Gastrocnemius medialis (tissue), 4 donors: ENCODE results near the gene POLR3B.
"Not testable (repeated sequence)": the region's sequence is repeated elsewhere in the genome, so short reads cannot be mapped to it uniquely, and the experiment has no call there.

Experiments used
- POLR2A ChIP-seq, 2 donors: fragments of 450-650 bp; IDR thresholded peaks; one replicate each; pipeline ENCODE4 v1.6.1; 2017; ENCODE audit warnings: antibody characterized with exemption in 2 of 2, mild to moderate bottlenecking in 2 of 2, moderate library complexity in 2 of 2
- TF ChIP-seq, protein P1 (sequence below), 5 experiments: fragments of 450-650 bp in 3 of 5; fragments of 200-600 bp in 2 of 5; sonication (generic) in 2 of 5; IDR thresholded peaks in 4 of 5; conservative IDR thresholded peaks in 1 of 5; 1 replicate in 4 of 5; 2 replicates in 1 of 5; pipeline ENCODE4 v1.5.1; 2016 to 2019; ENCODE audit warnings: antibody characterized with exemption in 5 of 5, mild to moderate bottlenecking in 3 of 5, moderate library complexity in 3 of 5

- TF ChIP-seq, protein P1, sequence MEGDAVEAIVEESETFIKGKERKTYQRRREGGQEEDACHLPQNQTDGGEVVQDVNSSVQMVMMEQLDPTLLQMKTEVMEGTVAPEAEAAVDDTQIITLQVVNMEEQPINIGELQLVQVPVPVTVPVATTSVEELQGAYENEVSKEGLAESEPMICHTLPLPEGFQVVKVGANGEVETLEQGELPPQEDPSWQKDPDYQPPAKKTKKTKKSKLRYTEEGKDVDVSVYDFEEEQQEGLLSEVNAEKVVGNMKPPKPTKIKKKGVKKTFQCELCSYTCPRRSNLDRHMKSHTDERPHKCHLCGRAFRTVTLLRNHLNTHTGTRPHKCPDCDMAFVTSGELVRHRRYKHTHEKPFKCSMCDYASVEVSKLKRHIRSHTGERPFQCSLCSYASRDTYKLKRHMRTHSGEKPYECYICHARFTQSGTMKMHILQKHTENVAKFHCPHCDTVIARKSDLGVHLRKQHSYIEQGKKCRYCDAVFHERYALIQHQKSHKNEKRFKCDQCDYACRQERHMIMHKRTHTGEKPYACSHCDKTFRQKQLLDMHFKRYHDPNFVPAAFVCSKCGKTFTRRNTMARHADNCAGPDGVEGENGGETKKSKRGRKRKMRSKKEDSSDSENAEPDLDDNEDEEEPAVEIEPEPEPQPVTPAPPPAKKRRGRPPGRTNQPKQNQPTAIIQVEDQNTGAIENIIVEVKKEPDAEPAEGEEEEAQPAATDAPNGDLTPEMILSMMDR (IDR thresholded peaks at IDR 0.05 in 4 of 5, conservative IDR thresholded peaks at IDR 0.05 in 1 of 5) = not testable (repeated sequence)
- TF ChIP-seq POLR2A (IDR thresholded peaks at IDR 0.05) = not testable (repeated sequence)
Observed at GRCh38 chr12:106475662-106476061, 118.1 kb downstream of the POLR3B start.
